EH (cell line): ENCODE measurements around the gene GPC3.

Experiments used
- DNase-seq: peaks from one replicate; pipeline ENCODE4 v3.0.0-alpha.2; 2015; ENCODE audit warnings: low read depth

GPC3 gene

DNA sequence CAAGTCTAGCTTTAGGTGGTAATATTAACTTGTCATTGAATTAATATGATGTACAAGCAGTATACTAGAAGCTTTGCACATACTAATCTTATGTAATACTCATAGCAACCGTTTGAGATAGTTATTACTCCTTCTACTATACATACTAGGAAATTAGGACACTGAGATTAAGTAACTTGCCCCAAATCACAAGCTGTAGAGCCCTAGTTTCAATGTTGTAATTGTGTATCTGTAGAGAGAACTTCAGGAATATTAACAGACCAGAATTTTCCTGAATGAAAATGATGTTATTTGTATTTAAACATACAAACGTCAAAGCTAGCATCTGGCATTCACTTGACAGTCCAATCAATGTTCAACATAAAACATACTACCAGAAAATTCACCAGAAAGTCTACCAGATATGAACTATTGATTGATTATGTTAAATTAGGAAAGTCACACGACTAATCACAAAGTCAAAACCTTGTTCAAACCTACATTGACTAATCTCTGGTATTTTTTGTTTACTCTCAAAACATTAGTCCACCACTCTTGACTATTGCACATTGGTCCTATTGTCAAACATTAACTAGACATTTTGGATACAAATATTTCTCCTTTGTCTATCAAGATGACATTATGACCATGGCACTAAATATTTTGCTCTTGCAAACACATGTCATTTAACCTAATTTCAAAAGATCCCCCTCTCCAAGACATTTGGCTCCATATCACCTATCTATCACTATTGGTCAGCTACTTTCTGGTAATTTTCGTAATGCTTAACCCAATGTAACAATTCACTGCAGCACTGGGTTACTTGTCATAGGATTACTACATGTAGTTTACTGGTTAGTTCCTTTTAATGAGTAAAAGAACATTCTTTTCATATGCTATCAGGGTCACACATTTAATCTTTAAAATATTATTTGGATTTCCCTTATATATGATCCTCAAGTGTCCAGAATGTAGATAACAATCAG is 100.7 kb downstream of the GPC3 start:
- no peak for DNase-seq

DNA sequence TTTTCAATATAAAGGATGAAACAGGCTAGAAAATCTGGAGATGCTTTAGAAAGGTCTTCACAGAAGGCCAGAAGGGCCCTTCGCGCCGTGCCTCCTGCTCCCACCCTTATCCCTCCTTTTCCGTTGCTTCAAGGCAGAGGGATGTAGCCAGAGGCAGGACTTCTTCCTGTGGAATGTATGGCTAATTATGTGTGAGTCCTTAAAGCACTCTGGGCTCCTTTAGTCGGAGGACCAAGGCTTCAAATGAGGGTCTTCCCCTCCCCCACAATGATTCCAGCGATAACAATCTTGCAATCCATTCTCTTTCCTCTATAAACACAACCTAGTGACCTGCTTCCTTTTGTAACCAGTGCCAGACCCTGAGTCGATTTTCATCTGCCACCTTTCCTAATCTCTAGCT is 103.5 kb downstream of the GPC3 start:
- DNase-seq, result no peak

DNA sequence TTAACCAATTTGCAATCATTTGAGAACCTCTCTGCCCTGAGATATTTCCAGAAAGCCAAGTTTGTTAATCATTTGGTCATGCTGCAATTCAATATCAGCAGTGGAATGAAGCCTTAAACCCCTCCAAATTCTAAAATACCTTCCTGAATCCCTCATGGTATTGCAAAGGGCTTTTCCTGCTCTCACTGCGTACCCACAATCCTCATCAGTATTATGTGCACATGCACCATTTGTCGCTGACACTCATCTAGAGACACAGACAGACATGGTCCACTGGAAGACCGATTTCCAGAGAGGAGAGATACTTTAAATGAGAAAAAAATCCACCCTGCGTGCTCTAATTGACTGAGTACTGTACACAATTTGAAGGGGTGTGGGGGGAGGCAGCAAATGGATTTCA is 104.4 kb downstream of the GPC3 start:
- no peak for DNase-seq

DNA sequence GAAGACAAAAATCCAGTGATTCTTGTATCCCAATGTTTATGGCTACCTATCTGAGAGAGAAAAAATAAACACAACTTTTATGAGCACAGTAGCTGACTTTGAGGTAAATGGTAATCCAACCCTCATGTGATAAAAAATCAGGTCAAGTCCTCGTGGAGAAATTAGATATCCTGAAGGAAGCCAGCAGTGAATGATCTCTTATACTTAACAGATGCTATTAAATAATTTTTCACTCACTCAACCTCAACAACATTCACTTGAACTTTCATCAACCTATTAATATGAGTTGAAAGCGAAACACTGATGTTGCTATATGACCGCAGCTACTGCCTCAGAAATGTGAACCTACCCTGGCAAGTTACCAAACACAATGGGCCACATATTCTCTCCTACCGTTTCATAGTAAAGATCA is 105.4 kb downstream of the GPC3 start:
- DNase-seq, result no peak

DNA sequence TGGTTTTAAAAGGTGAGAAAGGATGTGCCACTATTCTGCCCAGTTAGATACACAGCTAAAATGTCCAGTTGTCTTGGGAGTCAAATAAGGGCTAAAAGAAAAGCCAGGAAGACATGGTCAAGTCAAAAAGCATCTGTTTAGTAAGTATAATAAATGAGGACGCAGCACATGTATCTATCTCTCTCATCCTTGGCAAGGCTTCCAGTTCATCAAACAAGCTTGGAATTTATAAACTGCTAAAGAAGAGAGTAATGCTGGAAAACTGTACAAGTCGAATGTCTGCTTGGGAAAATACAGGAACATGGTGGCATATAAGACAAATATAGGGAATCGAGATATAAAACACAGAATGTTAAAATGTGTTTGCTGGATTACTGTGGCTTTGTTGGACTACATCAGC is 106.7 kb downstream of the GPC3 start:
- no peak for DNase-seq

DNA sequence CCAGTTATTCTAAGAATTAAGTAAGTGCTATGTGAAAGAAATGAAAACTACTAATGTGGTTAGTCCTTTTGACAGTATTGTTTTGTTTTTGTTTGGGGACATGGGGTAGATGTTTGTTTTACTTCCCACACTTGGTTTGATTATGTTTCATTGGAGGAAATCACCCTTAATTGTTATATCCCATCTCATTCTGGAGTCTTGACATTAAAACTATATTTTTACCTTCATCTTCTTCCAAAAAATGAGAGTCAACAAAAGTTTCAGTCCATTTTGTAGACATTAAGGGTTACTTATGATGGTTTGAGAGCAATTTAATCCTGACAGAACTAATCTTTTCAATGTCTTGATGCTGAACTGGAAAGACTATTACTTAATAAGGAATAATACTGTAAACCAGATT is 108.7 kb downstream of the GPC3 start:
- DNase-seq, result no peak

DNA sequence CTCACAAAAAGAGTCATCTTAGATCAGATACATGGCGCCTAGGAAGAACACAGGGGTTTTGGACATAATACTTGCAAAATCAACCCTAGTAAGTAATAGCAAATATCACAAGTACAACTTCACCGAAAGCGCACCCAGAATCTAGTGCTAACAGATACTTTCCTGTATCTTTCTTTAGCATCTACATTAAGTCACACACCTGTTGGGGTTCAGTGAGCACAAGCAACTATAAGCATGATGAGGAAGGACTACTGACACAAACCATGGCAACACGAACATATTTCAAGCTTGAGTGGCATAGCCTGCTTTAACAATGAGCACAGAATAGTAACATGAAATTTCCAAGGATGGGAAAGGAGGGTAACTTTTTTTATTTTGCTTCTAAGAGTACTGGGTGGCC is 116.1 kb downstream of the GPC3 start:
- DNase-seq, result no peak

DNA sequence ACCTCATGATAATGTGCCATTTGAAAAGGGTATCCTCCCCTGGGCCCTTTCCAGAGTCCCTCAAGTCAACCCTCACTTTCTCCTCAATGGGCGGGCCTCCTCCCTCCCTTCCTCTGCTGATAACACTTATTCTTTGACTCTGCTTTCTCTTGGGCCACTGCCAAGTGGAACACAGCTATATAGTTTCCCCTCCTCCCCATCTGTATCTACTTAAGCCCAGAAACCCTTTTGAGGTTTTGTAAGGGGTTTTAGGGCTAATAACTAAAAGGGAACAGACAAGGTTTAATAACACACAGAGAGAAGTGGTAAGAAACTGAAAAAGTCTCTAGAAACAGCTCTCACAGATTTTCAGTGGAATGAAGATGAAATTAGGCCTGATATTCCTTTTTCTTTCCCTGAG is 116.7 kb downstream of the GPC3 start:
- no peak for DNase-seq

DNA sequence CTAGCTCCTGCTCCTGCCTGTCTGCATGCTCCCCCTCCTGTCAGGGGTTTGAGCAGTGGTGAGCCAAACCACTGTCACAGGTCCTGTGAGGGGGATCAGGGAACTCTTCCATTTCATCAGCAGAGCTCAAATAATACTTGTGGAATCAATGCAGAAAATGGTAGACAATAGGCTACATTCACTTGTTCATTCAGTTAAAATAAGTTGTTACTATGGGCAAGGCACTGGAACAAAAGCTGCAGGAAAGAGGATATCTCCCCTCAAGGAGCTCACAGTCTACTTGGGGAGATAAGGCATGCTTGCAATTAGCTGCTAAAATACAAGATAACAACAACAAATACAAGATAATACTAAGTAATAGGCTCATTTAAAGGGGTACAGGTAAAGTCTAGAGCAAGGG is 117.1 kb downstream of the GPC3 start:
- DNase-seq, result no peak

DNA sequence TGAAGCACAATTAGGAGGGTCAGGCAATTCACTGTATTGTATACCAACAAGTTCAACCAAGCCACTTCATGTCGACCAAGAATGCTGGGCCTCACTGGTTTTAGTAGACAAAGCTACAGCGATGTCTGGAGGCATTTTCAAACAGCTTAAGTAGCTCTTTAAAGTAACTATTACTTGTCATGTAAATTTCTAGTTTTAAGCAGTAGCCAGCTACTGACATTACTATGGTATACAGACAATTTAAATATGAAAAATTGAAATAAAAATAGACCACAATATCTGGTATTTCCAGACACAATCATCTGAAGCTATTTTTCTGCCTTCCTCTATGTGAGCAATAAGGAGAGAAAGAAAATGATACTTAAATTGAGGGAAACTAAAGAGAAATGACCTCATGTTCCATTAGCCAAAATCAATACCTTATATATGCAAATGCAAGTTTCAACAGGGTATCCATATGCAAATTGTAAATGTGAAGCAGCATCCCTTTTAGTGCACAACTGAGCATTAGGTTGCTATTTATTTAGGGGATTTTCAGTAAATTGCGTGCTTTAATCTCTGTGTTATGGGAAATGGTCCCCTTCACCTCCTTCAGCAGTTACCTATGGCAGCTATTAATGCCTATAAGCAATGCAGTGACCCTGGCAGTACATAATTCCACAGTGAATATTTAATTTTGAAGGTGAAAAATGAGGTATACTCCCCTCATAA is 119.5 kb downstream of the GPC3 start:
- DNase-seq, result no peak

DNA sequence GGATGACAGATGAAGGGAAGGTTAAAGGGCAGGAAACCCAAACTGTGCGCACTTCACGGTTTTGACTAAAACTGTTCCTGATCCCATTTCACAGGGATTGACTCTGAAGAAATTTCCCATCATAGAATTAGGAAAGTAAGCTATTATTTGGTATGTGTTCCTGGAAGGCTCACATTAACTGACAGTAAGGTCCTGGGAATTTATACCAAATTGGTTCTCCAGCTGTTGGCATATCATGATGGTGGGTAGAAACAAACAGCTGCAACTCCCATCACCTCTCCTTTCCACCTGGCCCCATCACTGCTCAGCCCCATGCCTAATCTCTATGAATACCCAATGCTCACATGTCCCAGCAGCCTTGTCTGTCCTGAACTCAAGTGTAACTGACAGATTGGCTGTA is 121.2 kb downstream of the GPC3 start:
- DNase-seq, result no peak

DNA sequence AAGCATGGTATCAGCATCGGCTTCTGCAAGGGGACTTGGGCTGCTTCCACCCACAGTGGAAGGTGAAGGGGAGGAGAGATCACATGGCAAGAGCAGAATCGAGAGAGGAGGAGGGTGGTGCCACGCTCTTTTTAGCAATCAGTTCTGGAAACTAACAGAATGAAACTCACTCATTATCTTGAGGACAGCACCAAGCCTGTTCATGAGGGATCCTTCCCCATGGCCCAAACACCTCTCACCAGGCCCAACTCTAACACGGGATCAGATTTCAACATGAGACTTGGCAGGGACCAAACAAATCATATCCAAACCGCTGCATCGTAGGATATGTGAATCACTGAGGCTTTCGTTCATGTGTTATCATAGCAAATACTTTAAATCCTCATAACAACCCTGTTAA is 125.5 kb downstream of the GPC3 start:
- DNase-seq, result peak; percentile 36

DNA sequence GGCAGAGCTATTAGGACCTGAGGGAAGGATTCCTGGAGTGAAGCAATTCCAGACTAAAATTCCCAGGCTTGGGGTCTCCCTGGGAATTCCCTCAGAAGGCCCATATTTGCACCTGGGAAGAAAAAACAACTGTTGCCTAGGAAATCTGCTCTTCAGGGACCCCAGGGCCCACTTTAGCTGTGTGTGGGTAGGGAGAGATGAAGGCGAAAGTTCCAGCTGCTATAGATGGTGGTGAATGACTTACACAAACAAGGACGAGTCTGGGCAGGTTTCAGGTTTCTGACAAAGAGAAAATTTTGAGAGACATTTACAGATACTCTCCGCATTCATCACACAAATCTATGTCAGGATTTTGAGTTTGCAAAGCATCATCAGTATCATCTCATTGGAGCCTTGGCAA is 126.1 kb downstream of the GPC3 start:
- no peak for DNase-seq

DNA sequence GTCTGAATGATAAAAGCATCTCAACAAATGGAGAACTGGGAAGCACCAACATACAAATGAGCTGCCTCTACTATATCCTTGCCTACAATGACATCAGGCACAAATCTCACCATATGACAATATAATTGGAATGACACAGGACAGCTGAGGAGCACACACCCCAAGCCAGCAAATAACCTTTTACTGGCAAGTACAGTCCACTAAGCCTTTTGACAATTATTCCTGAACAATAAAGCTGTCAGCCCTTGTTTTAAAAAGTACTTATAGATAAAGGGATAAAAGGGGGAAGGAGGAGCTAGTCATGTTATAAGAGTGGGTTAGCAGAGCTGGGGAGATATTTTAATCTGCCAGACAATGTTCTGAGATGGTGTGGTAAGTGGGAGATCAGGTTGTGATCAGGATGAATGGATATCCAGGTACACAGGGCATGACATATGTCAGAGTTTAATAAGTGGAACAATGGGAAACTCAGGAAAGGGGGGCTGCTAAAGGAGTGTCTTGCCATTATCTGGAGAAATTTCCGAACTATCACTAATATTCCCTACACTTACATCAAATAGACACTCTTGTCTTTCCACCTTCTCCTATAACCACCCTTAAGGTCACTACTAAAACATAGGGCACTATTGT is 127.6 kb downstream of the GPC3 start:
- DNase-seq, result no peak

DNA sequence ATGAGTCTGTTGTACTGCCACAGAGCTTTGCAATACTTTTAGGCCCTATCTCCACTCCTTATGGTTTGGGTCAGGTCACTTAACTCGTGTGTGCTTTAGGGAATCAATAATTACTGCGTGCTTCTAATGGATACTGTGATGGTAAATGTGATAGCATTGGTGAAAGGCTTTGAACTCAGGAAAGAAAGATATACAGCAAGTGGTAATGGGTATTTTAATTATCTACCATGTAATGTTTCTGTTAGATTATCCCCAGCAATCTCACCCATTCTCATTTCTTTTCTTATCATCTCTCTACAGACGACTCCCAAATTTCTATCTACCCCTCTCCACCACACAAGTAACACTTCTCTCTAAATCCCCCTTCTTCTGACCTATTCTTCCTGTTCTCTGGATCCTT is 128.6 kb downstream of the GPC3 start:
- no peak for DNase-seq

DNA sequence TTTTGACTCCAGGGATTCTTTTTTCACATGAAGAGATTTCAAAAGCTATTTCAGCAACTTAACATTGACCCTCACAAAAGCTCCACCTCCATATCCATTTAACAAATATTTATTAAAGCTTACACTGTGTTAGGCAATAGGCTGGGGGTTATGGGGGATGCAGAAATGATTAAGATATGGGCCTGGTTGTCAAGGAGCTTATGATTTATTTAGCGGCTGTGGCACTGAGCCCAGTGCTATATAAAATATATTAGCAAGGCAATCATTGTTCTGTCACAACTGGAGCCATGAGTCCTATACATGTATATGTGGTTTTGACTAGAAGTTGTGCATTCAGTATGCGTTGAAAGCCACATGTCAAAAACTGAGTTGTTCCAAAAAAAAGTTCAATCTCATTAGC is 131.1 kb downstream of the GPC3 start:
- DNase-seq, result no peak

DNA sequence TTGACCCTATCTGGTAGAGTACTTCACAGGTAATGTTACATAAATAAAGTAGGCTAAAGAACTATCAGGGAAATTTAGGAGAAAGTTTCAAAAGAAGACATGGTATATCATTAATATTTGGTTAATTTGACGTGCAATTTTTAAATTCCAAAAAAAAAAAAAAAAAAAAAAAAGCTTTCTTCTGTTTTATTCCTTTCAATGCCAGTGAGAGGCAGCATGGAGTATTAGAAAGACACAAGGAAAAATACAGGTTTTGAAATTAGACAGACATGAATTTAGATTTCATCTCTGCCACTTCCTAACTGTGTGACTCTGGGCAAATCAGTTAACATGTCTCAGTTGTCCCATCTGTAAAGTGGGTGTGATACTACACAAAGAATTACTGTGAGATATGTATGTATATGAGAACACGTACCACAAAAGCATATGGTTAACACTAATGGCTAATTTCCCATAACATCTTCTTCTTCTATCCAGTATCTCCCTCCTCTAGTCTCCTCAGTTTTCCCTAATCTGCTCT is 132.5 kb downstream of the GPC3 start:
- no peak for DNase-seq

DNA sequence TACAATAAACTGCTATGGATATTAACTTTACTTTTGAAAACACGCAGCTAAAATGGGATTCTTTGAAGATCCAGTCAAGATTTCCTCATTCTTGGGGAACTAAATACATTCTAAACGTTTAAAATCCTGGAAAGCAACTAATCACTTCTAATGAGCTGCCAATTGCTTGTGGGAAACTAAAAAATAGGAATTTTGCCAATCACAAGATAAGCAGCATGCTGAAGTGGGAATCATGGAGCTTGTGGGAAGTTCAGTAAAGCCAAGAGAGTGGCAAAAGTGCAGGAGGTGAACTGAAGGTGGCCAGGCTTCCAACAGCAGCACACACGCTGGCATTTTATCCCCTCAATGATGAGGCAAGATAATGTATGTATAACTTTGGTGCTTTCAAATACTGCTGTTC is 133.0 kb downstream of the GPC3 start:
- no peak for DNase-seq

DNA sequence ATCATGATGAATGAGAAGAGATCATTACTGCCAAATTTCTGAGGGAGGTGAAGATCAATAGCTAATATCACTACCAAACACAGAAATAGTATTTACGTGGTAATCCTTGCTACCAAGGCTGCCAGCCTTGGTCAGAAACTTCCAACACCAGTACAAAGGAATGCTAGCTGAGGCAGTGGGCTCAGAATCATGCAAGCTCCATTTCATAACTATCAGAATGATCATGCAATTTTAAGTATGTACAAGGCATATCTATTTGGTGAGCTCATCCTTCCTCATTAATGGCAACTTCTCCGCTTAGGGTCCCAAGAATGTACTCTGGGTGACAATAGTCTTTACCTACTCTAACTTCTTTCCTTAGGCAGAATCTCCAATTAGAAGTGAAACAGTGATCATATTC is 135.0 kb downstream of the GPC3 start:
- DNase-seq, result no peak

DNA sequence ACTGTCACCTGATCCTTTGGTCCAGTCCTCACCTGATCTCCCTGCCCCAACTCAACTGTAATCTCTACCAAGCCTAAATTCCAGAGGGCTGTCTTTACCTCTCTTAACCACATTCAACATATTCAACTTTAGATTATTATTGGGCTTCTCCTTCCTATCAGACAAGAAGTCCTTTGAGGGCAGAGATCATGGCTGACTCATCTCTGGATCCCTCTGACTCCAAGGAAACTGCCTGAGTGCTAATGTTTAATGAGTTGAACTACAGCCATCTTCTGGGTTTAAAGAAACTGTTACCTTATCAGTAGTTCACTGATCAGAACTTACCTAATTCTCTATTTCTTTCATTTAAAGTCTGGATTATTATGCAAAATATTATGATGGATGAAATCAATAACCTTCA is 135.7 kb downstream of the GPC3 start:
- DNase-seq, result no peak

DNA sequence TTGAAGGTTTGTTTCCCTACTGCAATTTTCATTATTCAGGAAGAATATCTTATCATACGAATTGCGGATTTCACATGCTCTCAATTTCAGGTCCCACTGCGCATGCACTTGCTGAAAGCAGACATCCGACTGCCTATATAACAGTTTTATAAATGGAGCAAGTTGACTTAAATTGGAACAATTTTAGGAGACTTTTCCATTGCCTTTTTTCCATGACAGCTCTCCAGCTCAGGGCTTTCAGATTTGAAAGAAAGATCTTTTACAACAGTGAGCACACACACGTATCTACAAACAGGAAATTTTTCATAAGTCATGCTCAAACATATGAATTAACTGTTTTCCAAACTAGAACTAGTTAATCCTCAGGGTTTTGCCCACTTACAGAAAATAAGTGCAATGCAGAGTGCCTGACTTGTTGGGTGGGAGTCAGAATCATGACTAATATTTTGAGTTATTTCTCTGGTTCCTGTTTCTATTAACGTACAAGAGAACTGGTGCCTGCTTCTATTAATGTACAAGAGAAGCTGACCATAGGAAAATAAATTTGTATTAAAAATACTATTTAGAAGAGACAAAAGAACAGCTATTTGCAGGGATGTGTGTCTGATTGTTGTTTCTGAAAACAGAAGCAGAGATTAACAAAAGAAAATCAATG is 137.9 kb downstream of the GPC3 start:
- DNase-seq, result no peak

DNA sequence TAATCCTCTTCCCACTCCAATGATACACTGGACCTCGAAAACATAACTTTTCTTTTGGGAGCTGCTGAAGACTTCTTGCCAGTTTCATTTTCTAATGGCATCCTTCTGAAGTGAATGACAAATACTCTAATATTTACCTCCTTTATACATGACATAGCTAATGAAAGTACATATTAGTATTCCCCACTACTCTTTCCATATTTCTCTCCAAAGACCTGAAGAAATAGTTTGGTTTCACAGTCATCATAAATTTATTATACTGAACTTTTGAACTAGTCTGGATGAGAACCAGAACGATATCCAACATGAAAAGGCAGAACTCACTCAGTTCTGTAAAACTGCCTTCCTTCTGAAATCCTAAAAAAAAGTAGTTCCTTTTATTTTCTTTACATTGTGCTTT is 139.1 kb downstream of the GPC3 start:
- DNase-seq, result no peak
